ENCODE results near the gene NCOA1.

The NCOA1 gene

GRCh38 chr2:24712296-24712695 lies 221.2 kb downstream of the NCOA1 start:
- DNase-seq, result no peak

GRCh38 chr2:24717263-24717951 lies 226.4 kb downstream of the NCOA1 start:
- DNase-seq, result no peak

GRCh38 chr2:24720310-24720709 lies 229.3 kb downstream of the NCOA1 start:
- no peak for DNase-seq

- DNase-seq, result no peak
Measured at GRCh38 chr2:24721470-24721869, 230.4 kb downstream of the NCOA1 start.

GRCh38 chr2:24722141-24722790 lies 231.2 kb downstream of the NCOA1 start:
- no peak for DNase-seq

GRCh38 chr2:24723191-24723590 lies 232.1 kb downstream of the NCOA1 start:
- no peak for DNase-seq

- DNase-seq, result no peak
Measured at GRCh38 chr2:24723665-24724064, 232.6 kb downstream of the NCOA1 start.

- no peak for DNase-seq
Measured at GRCh38 chr2:24724111-24724775, 233.2 kb downstream of the NCOA1 start.

GRCh38 chr2:24725956-24726355 lies 234.9 kb downstream of the NCOA1 start:
- no peak for DNase-seq

GRCh38 chr2:24730481-24730880 lies 239.4 kb downstream of the NCOA1 start:
- DNase-seq, result no peak

GRCh38 chr2:24731040-24731439 lies 240.0 kb downstream of the NCOA1 start:
- no peak for DNase-seq

GRCh38 chr2:24731923-24732322 lies 240.9 kb downstream of the NCOA1 start:
- DNase-seq, result no peak

GRCh38 chr2:24734741-24735140 lies 243.7 kb downstream of the NCOA1 start:
- no peak for DNase-seq

GRCh38 chr2:24739354-24740025 lies 248.4 kb downstream of the NCOA1 start:
- no peak for DNase-seq

GRCh38 chr2:24740142-24740541 lies 249.1 kb downstream of the NCOA1 start:
- no peak for DNase-seq

- no peak for DNase-seq
Measured at GRCh38 chr2:24742730-24743129, 251.7 kb downstream of the NCOA1 start.

GRCh38 chr2:24743924-24744323 lies 252.9 kb downstream of the NCOA1 start:
- DNase-seq, result no peak

- DNase-seq, result no peak
Measured at GRCh38 chr2:24744356-24744755, 253.3 kb downstream of the NCOA1 start.

GRCh38 chr2:24745825-24746224 lies 254.8 kb downstream of the NCOA1 start:
- no peak for DNase-seq

GRCh38 chr2:24747299-24747698 lies 256.2 kb downstream of the NCOA1 start:
- DNase-seq, result no peak

- no peak for DNase-seq
Measured at GRCh38 chr2:24749069-24749691, 258.1 kb downstream of the NCOA1 start.

GRCh38 chr2:24754985-24755705 lies 264.1 kb downstream of the NCOA1 start:
- no peak for DNase-seq

- DNase-seq, result no peak
Measured at GRCh38 chr2:24756789-24757188, 265.7 kb downstream of the NCOA1 start.

Measured in GDM1 (cell line).